Measurements from ENCODE around the gene SP4.

SP4 gene

GRCh38 chr7:21550821-21551531 lies 123.1 kb downstream of the SP4 start:
- no peak for TF ChIP-seq CTCF (IDR thresholded peaks at IDR 0.05; ENCODE audit: borderline replicate concordance, insufficient read depth, low read depth, low read length)

GRCh38 chr7:21562385-21562784 lies 134.5 kb downstream of the SP4 start:
- TF ChIP-seq CTCF (IDR thresholded peaks at IDR 0.05; ENCODE audit: borderline replicate concordance, insufficient read depth, low read depth, low read length): no peak
- no peak overlapping the region for H3K4me3 ChIP-seq (ENCODE audit: low read depth, low read length)

More at GRCh38 chr7:21550821-21551531, 123.1 kb downstream of the SP4 start:
- no peak overlapping the region for H3K4me3 ChIP-seq (ENCODE audit: low read depth, low read length)

All from GM12875 (cell line).